Measurements from ENCODE around the gene DNM3. TPM values are rescaled to one million over a fixed set of nuclear protein-coding genes. Genes with fewer than 3 reads are reported as not detected.
A peak's percentile ranks its signal among the peaks of the same experiment; 100 is the strongest.

Gene DNM3
- total RNA-seq, 1 donor from 2014 or later = 1.1 TPM

- no peaks in the 10 kb centered on the region for H4K20me1 ChIP-seq (ENCODE audit: low read depth)
- DNase-seq (ENCODE audit: low spot score) = no peak
- no peaks in the 10 kb centered on the region for H3K9me3 Mint-ChIP-seq
- H3K27ac Mint-ChIP-seq = no peak overlapping the region
- H3F3A ChIP-seq (ENCODE audit: low read depth) = peaks cover 3% of the 10 kb centered on the region
- H2AFZ ChIP-seq (replicated peaks) = no peak overlapping the region
- no peak overlapping the region for H3K9ac ChIP-seq
- H3K27me3 Mint-ChIP-seq (ENCODE audit: insufficient read depth, low read depth) = no peaks in the 10 kb centered on the region
- no peaks in the 10 kb centered on the region for H3K9me3 ChIP-seq (ENCODE audit: low read depth)
- peaks cover 8% of the 10 kb centered on the region for H3K4me1 ChIP-seq
- no peaks in the 10 kb centered on the region for H3K79me2 ChIP-seq (ENCODE audit: low read depth)
- H3K27ac ChIP-seq = no peak overlapping the region
- no peaks in the 10 kb centered on the region for H3K36me3 ChIP-seq
- no peak overlapping the region for H3K4me3 ChIP-seq
- H3K27me3 ChIP-seq = no peaks in the 10 kb centered on the region
- H3K4me1 Mint-ChIP-seq = peaks cover 3% of the 10 kb centered on the region
- TF ChIP-seq CTCF (IDR thresholded peaks at IDR 0.05) (no peak), EZH2phosphoT487 (IDR thresholded peaks at IDR 0.05) (no peak), EZH2 (IDR thresholded peaks at IDR 0.05) (no peak)
- no peak overlapping the region for H3K4me3 Mint-ChIP-seq
- no peak overlapping the region for H3K4me2 ChIP-seq
- no peaks in the 10 kb centered on the region for H3K36me3 Mint-ChIP-seq
Observed at GRCh38 chr1:171910786-171911185, 69.5 kb downstream of the DNM3 start.

- peak; percentile 58 for DNase-seq (ENCODE audit: low spot score)
- Histone ChIP-seq H2AFZ (replicated peaks) (no peak overlapping the region), H3K4me1 (peaks cover 8% of the 10 kb centered on the region), H4K20me1 (ENCODE audit: low read depth) (no peaks in the 10 kb centered on the region), H3K27ac (no peak overlapping the region), H3K27me3 (no peaks in the 10 kb centered on the region), H3K9ac (no peak overlapping the region), H3K36me3 (no peaks in the 10 kb centered on the region), H3F3A (ENCODE audit: low read depth) (peaks cover 3% of the 10 kb centered on the region), H3K4me2 (no peak overlapping the region), H3K9me3 (ENCODE audit: low read depth) (no peaks in the 10 kb centered on the region), H3K79me2 (ENCODE audit: low read depth) (no peaks in the 10 kb centered on the region), H3K4me3 (no peak overlapping the region)
- no peaks in the 10 kb centered on the region for H3K9me3 Mint-ChIP-seq
- H3K27ac Mint-ChIP-seq = no peak overlapping the region
- H3K27me3 Mint-ChIP-seq (ENCODE audit: insufficient read depth, low read depth) = no peaks in the 10 kb centered on the region
- no peak overlapping the region for H3K4me3 Mint-ChIP-seq
- peaks cover 3% of the 10 kb centered on the region for H3K4me1 Mint-ChIP-seq
- no peak for TF ChIP-seq EZH2phosphoT487 (IDR thresholded peaks at IDR 0.05)
- TF ChIP-seq CTCF (IDR thresholded peaks at IDR 0.05) = no peak
- TF ChIP-seq EZH2 (IDR thresholded peaks at IDR 0.05) = no peak
- H3K36me3 Mint-ChIP-seq = no peaks in the 10 kb centered on the region
Observed at GRCh38 chr1:171911506-171911905, 70.2 kb downstream of the DNM3 start.

- Mint-ChIP-seq H3K9me3 (no peaks in the 10 kb centered on the region), H3K4me3 (no peak overlapping the region)
- no peaks in the 10 kb centered on the region for H4K20me1 ChIP-seq (ENCODE audit: low read depth)
Observed at GRCh38 chr1:171912509-171913175, 71.3 kb downstream of the DNM3 start.

More at GRCh38 chr1:171912509-171913175, 71.3 kb downstream of the DNM3 start:
- DNase-seq (ENCODE audit: low spot score) = no peak
- TF ChIP-seq EZH2 (IDR thresholded peaks at IDR 0.05) (no peak), EZH2phosphoT487 (IDR thresholded peaks at IDR 0.05) (no peak), CTCF (IDR thresholded peaks at IDR 0.05) (no peak)
- Mint-ChIP-seq H3K27me3 (ENCODE audit: insufficient read depth, low read depth) (no peaks in the 10 kb centered on the region), H3K36me3 (no peaks in the 10 kb centered on the region), H3K4me1 (peaks cover 3% of the 10 kb centered on the region), H3K27ac (no peak overlapping the region)
- Histone ChIP-seq H3K9ac (no peak overlapping the region), H3K4me2 (no peak overlapping the region), H3K27ac (no peak overlapping the region), H3F3A (ENCODE audit: low read depth) (peaks cover 3% of the 10 kb centered on the region), H3K79me2 (ENCODE audit: low read depth) (no peaks in the 10 kb centered on the region), H2AFZ (replicated peaks) (no peak overlapping the region), H3K27me3 (no peaks in the 10 kb centered on the region), H3K9me3 (ENCODE audit: low read depth) (no peaks in the 10 kb centered on the region), H3K4me3 (no peak overlapping the region), H3K36me3 (no peaks in the 10 kb centered on the region), H3K4me1 (peaks cover 8% of the 10 kb centered on the region)

All from neural progenitor cell (in vitro differentiated cells).